PC-3 (cell line): ENCODE measurements around the gene TTLL1.

Experiments
- CTCF ChIP-seq: fragments of 300-600 bp; sonication (generic); conservative IDR thresholded peaks from 2 replicates; pipeline ENCODE4 v1.5.1; 2017; ENCODE audit warnings: antibody characterized with exemption, low read depth, mild to moderate bottlenecking, low read length
- EZH2 ChIP-seq: fragments of 300-600 bp; sonication (generic); IDR thresholded peaks from one replicate; pipeline ENCODE4 v1.6.1; 2017; ENCODE audit warnings: antibody characterized with exemption, mild to moderate bottlenecking, low read length; ENCODE audit not compliant: unreplicated experiment
- EZH2phosphoT487 ChIP-seq: fragments of 300-600 bp; sonication (generic); IDR thresholded peaks from 2 replicates; pipeline ENCODE4 v1.6.1; 2018; ENCODE audit warnings: mild to moderate bottlenecking, antibody characterized with exemption, low read length, borderline replicate concordance

- TF ChIP-seq CTCF = no peak
- no peak for TF ChIP-seq EZH2phosphoT487
- TF ChIP-seq EZH2 = no peak
These were observed 73.5 kb downstream of the TTLL1 start for GRCh38 chr22:43015677-43016042.
